PC-3 (cell line): ENCODE data around the gene GTF3C5.

Experiments used
- EZH2 ChIP-seq: fragments of 300-600 bp; sonication (generic); IDR thresholded peaks from one replicate; pipeline ENCODE4 v1.6.1; 2017; ENCODE audit warnings: antibody characterized with exemption, mild to moderate bottlenecking, low read length; ENCODE audit not compliant: unreplicated experiment
- TF ChIP-seq, protein P1 (sequence below): fragments of 300-600 bp; sonication (generic); conservative IDR thresholded peaks from 2 replicates; pipeline ENCODE4 v1.5.1; 2017; ENCODE audit warnings: antibody characterized with exemption, low read depth, mild to moderate bottlenecking, low read length

- TF ChIP-seq, protein P1, sequence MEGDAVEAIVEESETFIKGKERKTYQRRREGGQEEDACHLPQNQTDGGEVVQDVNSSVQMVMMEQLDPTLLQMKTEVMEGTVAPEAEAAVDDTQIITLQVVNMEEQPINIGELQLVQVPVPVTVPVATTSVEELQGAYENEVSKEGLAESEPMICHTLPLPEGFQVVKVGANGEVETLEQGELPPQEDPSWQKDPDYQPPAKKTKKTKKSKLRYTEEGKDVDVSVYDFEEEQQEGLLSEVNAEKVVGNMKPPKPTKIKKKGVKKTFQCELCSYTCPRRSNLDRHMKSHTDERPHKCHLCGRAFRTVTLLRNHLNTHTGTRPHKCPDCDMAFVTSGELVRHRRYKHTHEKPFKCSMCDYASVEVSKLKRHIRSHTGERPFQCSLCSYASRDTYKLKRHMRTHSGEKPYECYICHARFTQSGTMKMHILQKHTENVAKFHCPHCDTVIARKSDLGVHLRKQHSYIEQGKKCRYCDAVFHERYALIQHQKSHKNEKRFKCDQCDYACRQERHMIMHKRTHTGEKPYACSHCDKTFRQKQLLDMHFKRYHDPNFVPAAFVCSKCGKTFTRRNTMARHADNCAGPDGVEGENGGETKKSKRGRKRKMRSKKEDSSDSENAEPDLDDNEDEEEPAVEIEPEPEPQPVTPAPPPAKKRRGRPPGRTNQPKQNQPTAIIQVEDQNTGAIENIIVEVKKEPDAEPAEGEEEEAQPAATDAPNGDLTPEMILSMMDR: no peak
- no peak for TF ChIP-seq EZH2
These were observed 26.2 kb downstream of the GTF3C5 start for GRCh38 chr9:133057006-133057405.
